Measurements from ENCODE around the gene EVPL. TPM values are rescaled to one million over a fixed set of nuclear protein-coding genes. Genes with fewer than 3 reads are reported as not detected.

Gene EVPL
- total RNA-seq (not detected), polyA plus RNA-seq (not detected)

- Histone ChIP-seq H3K9me3 (ENCODE audit: control insufficient read depth in 1 of 2, low read length in 2 of 2) (no peaks in the 10 kb centered on the region), H3K36me3 (ENCODE audit: insufficient read depth, low read length) (no peaks in the 10 kb centered on the region), H3K4me1 (ENCODE audit: insufficient read depth, low read length) (peaks cover 12% of the 10 kb centered on the region), H3K27ac (ENCODE audit: low read depth, low read length) (no peak within 1 kb of the TSS), H3K27me3 (ENCODE audit: insufficient read depth, low read length) (no peaks in the 10 kb centered on the region), H3K4me3 (ENCODE audit: low read length in 2 of 2) (no peak within 1 kb of the TSS)
- Mint-ChIP-seq H3K36me3 (no peaks in the 10 kb centered on the region), H3K4me3 (no peak within 1 kb of the TSS), H3K9me3 (no peaks in the 10 kb centered on the region), H3K4me1 (peaks cover 7 to 14% (median 9%) of the 10 kb centered on the region in 4 donors), H3K27ac (no peak within 1 kb of the TSS), H3K27me3 (no peaks in the 10 kb centered on the region)
- DNase-seq, result no peak
- intact Hi-C loops (cut with micrococcal nuclease), result no loop called here
- POLR2A ChIA-PET (ENCODE audit: partially characterized antibody), result no interaction called here
- CTCF ChIA-PET (ENCODE audit: partially characterized antibody), result interaction anchor here (1.2 kb wide), 1 partner anchor 13 kb away, joined by 4 read pairs; no protein-coding TSS in a partner anchor
These were observed at the start of gene EVPL for GRCh38 chr17:76027159-76027839. EVPL (minus strand) TSS chr17:76027306; CDS start chr17:76027198, 108 bp downstream.

GRCh38 chr17:76076146-76076764 lies 49.1 kb upstream of the EVPL start:
- intact Hi-C loops (cut with micrococcal nuclease), result no loop called here
- Mint-ChIP-seq H3K4me1 (peaks cover 31 to 68% (median 48%) of the 10 kb centered on the region in 4 donors), H3K9me3 (peaks cover 0 to 3% (median 0%) of the 10 kb centered on the region in 8 donors), H3K4me3 (peak overlapping the region; percentile 75 to 95 (median 82)), H3K27me3 (peaks cover 17 to 21% of the 10 kb centered on the region in 2 donors), H3K36me3 (peaks cover 0 to 10% of the 10 kb centered on the region in 2 donors), H3K27ac (peak overlapping the region in 6 of 7 donors; percentile 60 to 92 (median 78))
- Histone ChIP-seq H3K27ac (ENCODE audit: low read depth, low read length) (no peak overlapping the region), H3K4me1 (ENCODE audit: insufficient read depth, low read length) (peaks cover 55% of the 10 kb centered on the region), H3K4me3 (ENCODE audit: low read length in 2 of 2) (peak overlapping the region in 1 of 2 donors; percentile 43), H3K9me3 (ENCODE audit: control insufficient read depth in 1 of 2, low read length in 2 of 2) (no peaks in the 10 kb centered on the region), H3K27me3 (ENCODE audit: insufficient read depth, low read length) (peaks cover 28% of the 10 kb centered on the region), H3K36me3 (ENCODE audit: insufficient read depth, low read length) (no peaks in the 10 kb centered on the region)
- no peak for DNase-seq
- CTCF ChIA-PET (ENCODE audit: partially characterized antibody), result no interaction called here
- POLR2A ChIA-PET (ENCODE audit: partially characterized antibody), result no interaction called here

GRCh38 chr17:76075364-76076145 lies 48.4 kb upstream of the EVPL start:
- Histone ChIP-seq H3K36me3 (ENCODE audit: insufficient read depth, low read length) (no peaks in the 10 kb centered on the region), H3K27me3 (ENCODE audit: insufficient read depth, low read length) (peaks cover 28% of the 10 kb centered on the region), H3K4me3 (ENCODE audit: low read length in 2 of 2) (peak overlapping the region in 1 of 2 donors; percentile 43), H3K27ac (ENCODE audit: low read depth, low read length) (no peak overlapping the region), H3K4me1 (ENCODE audit: insufficient read depth, low read length) (peaks cover 62% of the 10 kb centered on the region), H3K9me3 (ENCODE audit: control insufficient read depth in 1 of 2, low read length in 2 of 2) (no peaks in the 10 kb centered on the region)
- Mint-ChIP-seq H3K9me3 (peaks cover 0 to 3% (median 0%) of the 10 kb centered on the region in 8 donors), H3K27me3 (peaks cover 17 to 21% of the 10 kb centered on the region in 2 donors), H3K4me1 (peaks cover 37 to 71% (median 53%) of the 10 kb centered on the region in 4 donors), H3K27ac (peak overlapping the region in 3 of 7 donors; percentile 66 to 89 (median 84)), H3K4me3 (peak overlapping the region; percentile 57 to 95 (median 82)), H3K36me3 (peaks cover 0 to 10% of the 10 kb centered on the region in 2 donors)
- ChIA-PET CTCF (ENCODE audit: partially characterized antibody) (interaction anchor here (0.5 to 0.6 kb wide), 2 partner anchors 11 to 240 kb away, joined by 3 to 5 read pairs; no protein-coding TSS in a partner anchor), POLR2A (ENCODE audit: partially characterized antibody) (interaction anchor here (1.3 kb wide), 1 partner anchor 105 kb away, joined by 3 read pairs; no protein-coding TSS in a partner anchor)
- intact Hi-C loops (cut with micrococcal nuclease), result no loop called here
- no peak for DNase-seq

GRCh38 chr17:76074390-76075363 lies 47.6 kb upstream of the EVPL start, which contains the start of gene GALR2:
GALR2 (plus strand) TSS chr17:76074781; CDS start chr17:76074884, 103 bp downstream.
- Histone ChIP-seq H3K27ac (ENCODE audit: low read depth, low read length) (no peak within 1 kb of the TSS), H3K9me3 (ENCODE audit: control insufficient read depth in 1 of 2, low read length in 2 of 2) (no peaks in the 10 kb centered on the region), H3K4me1 (ENCODE audit: insufficient read depth, low read length) (peaks cover 63% of the 10 kb centered on the region), H3K36me3 (ENCODE audit: insufficient read depth, low read length) (no peaks in the 10 kb centered on the region), H3K27me3 (ENCODE audit: insufficient read depth, low read length) (peaks cover 28% of the 10 kb centered on the region), H3K4me3 (ENCODE audit: low read length in 2 of 2) (no peak within 1 kb of the TSS)
- CTCF ChIA-PET (ENCODE audit: partially characterized antibody), result no interaction called here
- H3K4me1 Mint-ChIP-seq, result peaks cover 38 to 71% (median 54%) of the 10 kb centered on the region in 4 donors
- POLR2A ChIA-PET (ENCODE audit: partially characterized antibody), result interaction anchor here (1.3 kb wide), 1 partner anchor 105 kb away, joined by 3 read pairs; no protein-coding TSS in a partner anchor
- peaks cover 0 to 14% of the 10 kb centered on the region in 2 donors for H3K36me3 Mint-ChIP-seq
- H3K4me3 Mint-ChIP-seq, result peak within 1 kb of the TSS; percentile 57 to 82 (median 74)
- H3K27ac Mint-ChIP-seq, result peak within 1 kb of the TSS in 5 of 7 donors; percentile 15 to 89 (median 74)
- peaks cover 17 to 21% of the 10 kb centered on the region in 2 donors for H3K27me3 Mint-ChIP-seq
- no peak for DNase-seq
- intact Hi-C loops (cut with micrococcal nuclease), result no loop called here
- H3K9me3 Mint-ChIP-seq, result peaks cover 0 to 3% (median 0%) of the 10 kb centered on the region in 8 donors

- H3K4me1 ChIP-seq (ENCODE audit: insufficient read depth, low read length), result peaks cover 56% of the 10 kb centered on the region
- H3K4me3 Mint-ChIP-seq, result peak within 1 kb of the TSS; percentile 95 to 98 (median 97)
- DNase-seq, result peak; percentile 73 to 80 (median 77)
- ChIA-PET POLR2A (ENCODE audit: partially characterized antibody) (interaction anchor here (0.6 to 1.8 kb wide), 10 partner anchors 9 to 281 kb away, joined by 3 to 7 read pairs (median 4); partner anchors contain the start of genes EXOC7 and PRPSAP1), CTCF (ENCODE audit: partially characterized antibody) (interaction anchor here (1.2 to 2.1 kb wide), 2 partner anchors 15 to 208 kb away, joined by 3 to 5 read pairs; no protein-coding TSS in a partner anchor)
- peak within 1 kb of the TSS; percentile 86 for H3K27ac ChIP-seq (ENCODE audit: low read depth, low read length)
- H3K36me3 ChIP-seq (ENCODE audit: insufficient read depth, low read length), result peaks cover 11% of the 10 kb centered on the region
- H3K4me1 Mint-ChIP-seq, result peaks cover 31 to 60% (median 46%) of the 10 kb centered on the region in 4 donors
- H3K27ac Mint-ChIP-seq, result peak within 1 kb of the TSS; percentile 89 to 98 (median 97)
- H3K9me3 ChIP-seq (ENCODE audit: control insufficient read depth in 1 of 2, low read length in 2 of 2), result no peaks in the 10 kb centered on the region
- H3K4me3 ChIP-seq (ENCODE audit: low read length in 2 of 2), result peak within 1 kb of the TSS; percentile 81 to 97
- H3K36me3 Mint-ChIP-seq, result peaks cover 0 to 23% of the 10 kb centered on the region in 2 donors
- intact Hi-C loops (cut with micrococcal nuclease), result loop anchor here (1.0 to 2.0 kb wide), 3 partner anchors 31 to 281 kb away; partner anchors contain the start of genes EXOC7 and PRPSAP1
- peaks cover 22% of the 10 kb centered on the region for H3K27me3 ChIP-seq (ENCODE audit: insufficient read depth, low read length)
- H3K9me3 Mint-ChIP-seq, result peaks cover 0 to 3% (median 0%) of the 10 kb centered on the region in 8 donors
- peaks cover 17 to 21% of the 10 kb centered on the region in 2 donors for H3K27me3 Mint-ChIP-seq
These were observed 45.2 kb upstream of the EVPL start, which contains the start of gene SRP68 for GRCh38 chr17:76072148-76072858. SRP68 (minus strand) TSS chr17:76072517; CDS start chr17:76072491, 26 bp downstream.
